Spleen (tissue), 11 donors: ENCODE measurements around the gene TMEM45A. TPM values are rescaled to one million over a fixed set of nuclear protein-coding genes. Genes with fewer than 3 reads are reported as not detected.
"Not testable (repeated sequence)": the region's sequence is repeated elsewhere in the genome, so short reads cannot be mapped to it uniquely, and the experiment has no call there.

Experiments
- DNase-seq: peaks from one replicate; pipeline ENCODE4 v3.0.0-alpha.2; 2020
- H3K27ac ChIP-seq, 8 donors: fragments of 200-600 bp; sonication (generic) in 7 of 8; 1 replicate in 4 of 8; 2 replicates in 4 of 8; pipeline versions ENCODE4 v1.5.0 to v1.8.0; 2016 to 2021; ENCODE audit warnings: inconsistent platforms in 4 of 8, mild to moderate bottlenecking in 4 of 8, moderate library complexity in 1 of 8
- H3K27me3 ChIP-seq, 7 donors: fragments of 200-600 bp; sonication (generic) in 6 of 7; replicated peaks in 1 of 7; 1 replicate in 4 of 7; 2 replicates in 3 of 7; pipeline versions ENCODE4 v1.5.0 to v1.8.0; 2016 to 2021; ENCODE audit warnings: inconsistent platforms in 3 of 7, mild to moderate bottlenecking in 1 of 7
- H3K36me3 ChIP-seq, 6 donors: fragments of 200-600 bp; sonication (generic) in 5 of 6; 1 replicate in 4 of 6; 2 replicates in 2 of 6; pipeline versions ENCODE4 v1.5.0 to v1.8.0; 2016 to 2021; ENCODE audit warnings: inconsistent platforms in 2 of 6
- H3K4me1 ChIP-seq, 6 donors: fragments of 200-600 bp; sonication (generic) in 5 of 6; 1 replicate in 3 of 6; 2 replicates in 3 of 6; pipeline versions ENCODE4 v1.5.0 to v1.8.0; 2016 to 2021; ENCODE audit warnings: inconsistent platforms in 3 of 6
- H3K4me3 ChIP-seq, 8 donors: fragments of 200-600 bp; sonication (generic) in 7 of 8; 1 replicate in 4 of 8; 2 replicates in 4 of 8; pipeline versions ENCODE4 v1.5.0 to v1.8.0; 2016 to 2021; ENCODE audit warnings: inconsistent platforms in 4 of 8, mild to moderate bottlenecking in 4 of 8, moderate library complexity in 2 of 8
- H3K9me3 ChIP-seq, 8 donors: fragments of 200-600 bp; sonication (generic) in 7 of 8; 1 replicate in 4 of 8; 2 replicates in 4 of 8; pipeline versions ENCODE4 v1.5.0 to v1.8.0; 2016 to 2021; ENCODE audit warnings: inconsistent platforms in 4 of 8
- POLR2A ChIP-seq, 3 donors: fragments of 450-650 bp; IDR thresholded peaks; one replicate each; pipeline ENCODE4 v1.5.1; 2017; ENCODE audit warnings: antibody characterized with exemption in 3 of 3, mild to moderate bottlenecking in 1 of 3
- POLR2AphosphoS5 ChIP-seq, 3 donors: sonication (generic); formaldehyde crosslinking; IDR thresholded peaks; one replicate each; pipeline ENCODE4 v1.5.1; 2017; ENCODE audit warnings: antibody characterized with exemption in 3 of 3
- WGBS, 5 donors: extraction: QIAGEN DNeasy Blood & Tissue Kit in 3 of 5; methylation state at CpG; one replicate each; pipeline versions ENCODE4 v1.1.5 to v1.1.7; 2013 to 2018; 5-methylcytosine and 5-hydroxymethylcytosine counted together
- intact Hi-C: fragments of 100-400 bp; cut with DNase I; formaldehyde crosslinking; loops from one replicate; pipeline ENCODE4 v1.15.0; 2023; ENCODE audit warnings: low total_unique reads
- polyA plus RNA-seq, 3 donors: library from polyadenylated mRNA; stranded (reverse); fragments of 200-250 nt; gene quantifications; one replicate each; pipeline ENCODE4 v1.2.1, GENCODE V29; 2013
- total RNA-seq, 7 donors: library from RNA; depleted of rRNA in 3 of 7; stranded (reverse); fragments of >200 nt in 3 of 7; fragmentation: NEBNext Ultra II Directional in 4 of 7; extraction: Animal tissue kit (Norgen Biotek cat#: 25700) in 4 of 7; gene quantifications; one replicate each; pipeline versions ENCODE4 v1.1.0 to v1.2.1, GENCODE V29; 2016 to 2021
- TF ChIP-seq, protein P1 (sequence below), 11 experiments: fragments of 200-600 bp in 7 of 11; fragments of 450-650 bp in 4 of 11; sonication (generic) in 4 of 11; IDR thresholded peaks in 8 of 11; conservative IDR thresholded peaks in 3 of 11; 1 replicate in 7 of 11; 2 replicates in 4 of 11; pipeline versions ENCODE4 v1.4.0 to v1.8.0; 2016 to 2021; ENCODE audit warnings: antibody characterized with exemption in 11 of 11, inconsistent platforms in 4 of 11, mild to moderate bottlenecking in 1 of 11
- donor health status: healthy with polysubstance abuse.
- donor health status: DM: no; HTN: no; CAD: no; lungs with moderate emphysema.
- donor health status: DM: no; HTN: no; CAD: no.
- donor health status: Bipolar disorder and iron deficiency.
- donor health status: healthy.
- donor health status: DM: no; HTN: no; CAD: no.
- donor health status: DM: yes; HTN: yes; CAD: no.

TMEM45A gene
- total and polyA plus RNA-seq, 10 donors, result 1.2 to 13.4 (median 5.5) TPM

DNA sequence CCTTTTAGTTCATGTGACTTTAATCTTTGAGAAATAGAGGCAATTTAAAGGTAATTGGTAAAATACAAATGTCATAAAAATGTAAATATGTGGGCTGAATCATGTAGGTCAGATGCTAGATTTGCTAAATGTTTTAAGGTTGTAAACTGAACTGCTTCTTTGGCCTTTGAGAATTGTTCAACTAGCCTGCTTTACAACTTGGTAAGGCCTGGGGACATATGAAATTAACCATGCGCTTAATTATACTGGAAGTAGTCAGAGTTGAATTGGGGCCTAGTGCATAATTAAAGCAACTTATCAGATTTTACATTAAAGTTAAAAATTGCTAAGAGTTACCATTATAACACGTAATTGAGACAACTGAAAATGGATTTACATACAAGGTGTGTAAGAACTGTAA is 21.0 kb upstream of the TMEM45A start:
- DNase-seq, result no peak
- H3K4me1 ChIP-seq, result peaks cover 0 to 4% (median 0%) of the 10 kb centered on the region in 6 donors
- no peaks in the 10 kb centered on the region for H3K27me3 ChIP-seq
- no peak overlapping the region for H3K4me3 ChIP-seq
- no peak overlapping the region for H3K27ac ChIP-seq
- intact Hi-C loops, result no loop called here
- H3K9me3 ChIP-seq, result peaks cover 0 to 28% (median 24%) of the 10 kb centered on the region in 8 donors
- TF ChIP-seq, protein P1, sequence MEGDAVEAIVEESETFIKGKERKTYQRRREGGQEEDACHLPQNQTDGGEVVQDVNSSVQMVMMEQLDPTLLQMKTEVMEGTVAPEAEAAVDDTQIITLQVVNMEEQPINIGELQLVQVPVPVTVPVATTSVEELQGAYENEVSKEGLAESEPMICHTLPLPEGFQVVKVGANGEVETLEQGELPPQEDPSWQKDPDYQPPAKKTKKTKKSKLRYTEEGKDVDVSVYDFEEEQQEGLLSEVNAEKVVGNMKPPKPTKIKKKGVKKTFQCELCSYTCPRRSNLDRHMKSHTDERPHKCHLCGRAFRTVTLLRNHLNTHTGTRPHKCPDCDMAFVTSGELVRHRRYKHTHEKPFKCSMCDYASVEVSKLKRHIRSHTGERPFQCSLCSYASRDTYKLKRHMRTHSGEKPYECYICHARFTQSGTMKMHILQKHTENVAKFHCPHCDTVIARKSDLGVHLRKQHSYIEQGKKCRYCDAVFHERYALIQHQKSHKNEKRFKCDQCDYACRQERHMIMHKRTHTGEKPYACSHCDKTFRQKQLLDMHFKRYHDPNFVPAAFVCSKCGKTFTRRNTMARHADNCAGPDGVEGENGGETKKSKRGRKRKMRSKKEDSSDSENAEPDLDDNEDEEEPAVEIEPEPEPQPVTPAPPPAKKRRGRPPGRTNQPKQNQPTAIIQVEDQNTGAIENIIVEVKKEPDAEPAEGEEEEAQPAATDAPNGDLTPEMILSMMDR (IDR thresholded peaks at IDR 0.05 in 8 of 11, conservative IDR thresholded peaks at IDR 0.05 in 3 of 11), result no peak
- WGBS, 5 donors, result 88 to 96% (median 90%) methylated on average over 2 of the region's 2 CpGs
- no peaks in the 10 kb centered on the region for H3K36me3 ChIP-seq

DNA sequence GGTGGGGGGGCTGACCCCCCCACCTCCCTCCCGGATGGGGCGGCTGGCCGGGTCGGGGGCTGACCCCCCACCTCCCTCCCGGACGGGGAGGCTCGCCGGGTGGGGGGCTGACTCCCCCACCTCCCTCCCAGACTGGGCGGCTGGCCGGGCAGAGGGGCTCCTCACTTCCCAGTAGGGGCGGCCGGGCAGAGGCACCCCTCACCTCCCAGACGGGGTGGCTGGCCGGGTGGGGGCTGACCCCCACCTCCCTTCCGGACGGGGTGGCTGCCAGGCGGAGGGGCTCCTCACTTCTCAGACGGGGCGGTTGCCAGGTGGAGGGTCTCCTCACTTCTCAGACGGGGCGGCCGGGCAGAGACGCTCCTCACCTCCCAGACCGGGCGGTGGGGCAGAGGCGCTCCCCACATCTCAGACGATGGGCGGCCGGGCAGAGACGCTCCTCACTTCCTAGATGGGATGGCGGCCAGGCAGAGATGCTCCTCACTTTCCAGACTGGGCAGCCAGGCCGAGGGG is 14.5 kb upstream of the TMEM45A start:
- 92 to 100% (median 95%) methylated on average over 4 to 32 of the region's 32 CpGs for WGBS, 5 donors
- intact Hi-C loops, result not testable (repeated sequence)

DNA sequence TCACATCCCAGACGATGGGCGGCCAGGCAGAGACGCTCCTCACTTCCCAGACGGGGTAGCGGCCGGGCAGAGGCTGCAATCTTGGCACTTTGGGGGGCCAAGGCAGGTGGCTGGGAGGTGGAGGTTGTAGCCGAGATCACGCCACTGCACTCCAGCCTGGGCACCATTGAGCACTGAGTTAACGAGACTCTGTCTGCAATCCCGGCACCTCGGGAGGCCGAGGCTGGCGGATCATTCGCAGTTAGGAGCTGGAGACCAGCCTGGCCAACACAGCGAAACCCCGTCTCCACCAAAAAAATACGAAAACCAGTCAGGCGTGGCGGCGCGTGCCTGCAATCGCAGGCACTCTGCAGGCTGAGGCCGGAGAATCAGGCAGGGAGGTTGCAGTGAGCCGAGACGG is 13.9 kb upstream of the TMEM45A start:
- H3K9me3 ChIP-seq, H3K27ac ChIP-seq, H3K4me3 ChIP-seq, H3K27me3 ChIP-seq, DNase-seq, H3K36me3 ChIP-seq, intact Hi-C loops, H3K4me1 ChIP-seq: not testable (repeated sequence)
- 88 to 97% (median 92%) methylated on average over 10 to 23 of the region's 25 CpGs for WGBS, 5 donors

More for the DNA sequence above, 14.5 kb upstream of the TMEM45A start:
- H3K9me3 ChIP-seq, H3K4me3 ChIP-seq, H3K27ac ChIP-seq, DNase-seq, H3K4me1 ChIP-seq, H3K27me3 ChIP-seq, H3K36me3 ChIP-seq: not testable (repeated sequence)

DNA sequence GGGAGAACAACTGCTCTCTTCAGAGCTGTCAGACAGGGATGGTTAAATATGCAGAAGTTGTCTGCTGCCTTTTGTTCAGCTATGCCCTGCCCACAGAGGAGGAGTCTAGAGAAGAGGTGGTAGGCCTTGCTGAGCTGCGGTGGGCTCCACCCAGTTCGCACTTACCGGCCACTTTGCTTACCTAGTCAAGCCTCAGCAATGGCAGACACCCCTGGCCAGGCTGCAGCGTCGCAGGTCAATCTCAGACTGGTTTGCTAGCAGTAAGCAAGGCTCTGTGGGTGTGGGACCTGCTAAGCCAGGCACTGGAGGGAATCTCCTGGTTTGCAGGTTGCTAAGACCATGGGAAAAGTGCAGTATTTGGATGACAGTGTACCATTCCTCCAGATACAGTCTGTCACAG is 12.3 kb upstream of the TMEM45A start:
- intact Hi-C loops, result no loop called here
- TF ChIP-seq, protein P1 (IDR thresholded peaks at IDR 0.05 in 8 of 11, conservative IDR thresholded peaks at IDR 0.05 in 3 of 11), result no peak
- no peak for TF ChIP-seq POLR2A (IDR thresholded peaks at IDR 0.05)
- TF ChIP-seq POLR2AphosphoS5 (IDR thresholded peaks at IDR 0.05), result no peak
- H3K9me3 ChIP-seq, result no peaks in the 10 kb centered on the region
- H3K27me3 ChIP-seq, result peaks cover 0 to 2% (median 0%) of the 10 kb centered on the region in 7 donors
- no peaks in the 10 kb centered on the region for H3K4me1 ChIP-seq
- WGBS, 5 donors, result 60 to 93% (median 78%) methylated on average over 3 to 5 of the region's 5 CpGs
- no peak for DNase-seq
- H3K27ac ChIP-seq, result no peak overlapping the region
- H3K36me3 ChIP-seq, result no peaks in the 10 kb centered on the region
- no peak overlapping the region for H3K4me3 ChIP-seq

DNA sequence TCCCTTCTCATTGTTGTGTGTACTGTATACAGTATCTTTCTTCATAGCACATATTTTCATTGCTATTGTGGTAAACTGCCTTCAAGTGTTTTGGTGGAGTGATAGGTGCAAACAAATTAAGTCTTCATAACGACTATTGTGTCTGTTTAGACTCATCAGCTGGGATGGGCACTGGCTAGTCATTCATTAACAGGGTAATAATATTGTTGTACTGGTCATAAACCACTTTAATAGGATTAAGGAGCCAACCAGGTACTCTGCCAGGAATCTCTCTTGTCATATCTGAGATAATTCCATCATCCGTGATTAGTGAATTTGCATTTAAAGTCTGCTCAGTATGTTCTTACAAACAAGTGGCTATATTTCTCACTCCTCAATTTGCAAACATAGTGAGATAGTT is 10.2 kb upstream of the TMEM45A start:
- no peaks in the 10 kb centered on the region for H3K36me3 ChIP-seq
- TF ChIP-seq, protein P1 (IDR thresholded peaks at IDR 0.05 in 8 of 11, conservative IDR thresholded peaks at IDR 0.05 in 3 of 11), result no peak
- TF ChIP-seq POLR2A (IDR thresholded peaks at IDR 0.05) (no peak), POLR2AphosphoS5 (IDR thresholded peaks at IDR 0.05) (no peak)
- DNase-seq, result no peak
- H3K27ac ChIP-seq, result no peak overlapping the region
- WGBS, 5 donors, result 63 to 87% (median 74%) methylated on average over 2 of the region's 2 CpGs
- peaks cover 0 to 4% (median 0%) of the 10 kb centered on the region in 7 donors for H3K27me3 ChIP-seq
- no peaks in the 10 kb centered on the region for H3K9me3 ChIP-seq
- no peak overlapping the region for H3K4me3 ChIP-seq
- intact Hi-C loops, result no loop called here
- H3K4me1 ChIP-seq, result no peaks in the 10 kb centered on the region
